ENCODE data around the gene ACTN4. TPM values are rescaled to one million over a fixed set of nuclear protein-coding genes. Genes with fewer than 3 reads are reported as not detected.

The ACTN4 gene
- total RNA-seq, 4 donors from 2014 or later: 259 to 844 (median 429) TPM

DNA sequence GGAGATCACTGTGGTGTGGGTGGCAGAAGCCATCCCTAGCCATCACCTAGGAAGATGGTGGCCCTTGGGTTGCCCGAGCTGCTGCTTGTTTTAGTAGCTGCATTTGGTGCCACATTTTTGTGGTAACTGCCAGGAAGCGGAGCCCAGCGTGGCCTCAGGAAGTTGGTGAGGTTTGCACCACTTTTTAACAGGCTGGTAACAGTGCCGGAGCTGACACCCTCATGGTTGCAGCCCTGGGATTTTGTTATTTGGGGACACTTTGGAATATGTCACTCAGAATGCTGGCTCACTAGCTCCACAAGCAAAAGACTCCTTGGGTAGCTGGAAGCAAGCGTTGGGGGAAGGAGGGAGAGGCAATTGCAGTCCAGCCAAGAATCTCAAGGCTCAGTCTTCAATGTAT is 22.1 kb downstream of the ACTN4 start:
- Histone ChIP-seq H3K27ac (peak overlapping the region; percentile 98), H3K36me3 (no peaks in the 10 kb centered on the region), H3K4me1 (peaks cover 14 to 54% of the 10 kb centered on the region in 2 donors), H3K9me3 (no peaks in the 10 kb centered on the region), H3K4me3 (no peak overlapping the region), H3K27me3 (no peaks in the 10 kb centered on the region)
- intact Hi-C loops (cut with DNase I; ENCODE audit: low total_unique reads): no loop called here
- no peak for DNase-seq
- TF ChIP-seq, protein P1, sequence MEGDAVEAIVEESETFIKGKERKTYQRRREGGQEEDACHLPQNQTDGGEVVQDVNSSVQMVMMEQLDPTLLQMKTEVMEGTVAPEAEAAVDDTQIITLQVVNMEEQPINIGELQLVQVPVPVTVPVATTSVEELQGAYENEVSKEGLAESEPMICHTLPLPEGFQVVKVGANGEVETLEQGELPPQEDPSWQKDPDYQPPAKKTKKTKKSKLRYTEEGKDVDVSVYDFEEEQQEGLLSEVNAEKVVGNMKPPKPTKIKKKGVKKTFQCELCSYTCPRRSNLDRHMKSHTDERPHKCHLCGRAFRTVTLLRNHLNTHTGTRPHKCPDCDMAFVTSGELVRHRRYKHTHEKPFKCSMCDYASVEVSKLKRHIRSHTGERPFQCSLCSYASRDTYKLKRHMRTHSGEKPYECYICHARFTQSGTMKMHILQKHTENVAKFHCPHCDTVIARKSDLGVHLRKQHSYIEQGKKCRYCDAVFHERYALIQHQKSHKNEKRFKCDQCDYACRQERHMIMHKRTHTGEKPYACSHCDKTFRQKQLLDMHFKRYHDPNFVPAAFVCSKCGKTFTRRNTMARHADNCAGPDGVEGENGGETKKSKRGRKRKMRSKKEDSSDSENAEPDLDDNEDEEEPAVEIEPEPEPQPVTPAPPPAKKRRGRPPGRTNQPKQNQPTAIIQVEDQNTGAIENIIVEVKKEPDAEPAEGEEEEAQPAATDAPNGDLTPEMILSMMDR (IDR thresholded peaks at IDR 0.05): no peak
- TF ChIP-seq POLR2A (IDR thresholded peaks at IDR 0.05): no peak

- Histone ChIP-seq H3K27ac (peak overlapping the region; percentile 98), H3K9me3 (no peaks in the 10 kb centered on the region), H3K4me3 (no peak overlapping the region), H3K27me3 (no peaks in the 10 kb centered on the region), H3K4me1 (peaks cover 4 to 46% of the 10 kb centered on the region in 2 donors), H3K36me3 (no peaks in the 10 kb centered on the region)
- intact Hi-C loops (cut with DNase I; ENCODE audit: low total_unique reads): no loop called here
- no peak for DNase-seq
- TF ChIP-seq, protein P1 (IDR thresholded peaks at IDR 0.05): no peak
Measured at GRCh38 chr19:38670921-38671398, 23.5 kb downstream of the ACTN4 start.

GRCh38 chr19:38671654-38672053 is 24.2 kb downstream of the ACTN4 start:
- no peak for DNase-seq
- Histone ChIP-seq H3K4me3 (no peak overlapping the region), H3K27ac (peak overlapping the region; percentile 98), H3K4me1 (peaks cover 4 to 46% of the 10 kb centered on the region in 2 donors), H3K36me3 (no peaks in the 10 kb centered on the region), H3K9me3 (no peaks in the 10 kb centered on the region), H3K27me3 (no peaks in the 10 kb centered on the region)
- intact Hi-C loops (cut with DNase I; ENCODE audit: low total_unique reads): no loop called here
- TF ChIP-seq, protein P1 (IDR thresholded peaks at IDR 0.05): no peak
- TF ChIP-seq POLR2A (IDR thresholded peaks at IDR 0.05): peak in 1 of 2 donors; percentile 23

DNA sequence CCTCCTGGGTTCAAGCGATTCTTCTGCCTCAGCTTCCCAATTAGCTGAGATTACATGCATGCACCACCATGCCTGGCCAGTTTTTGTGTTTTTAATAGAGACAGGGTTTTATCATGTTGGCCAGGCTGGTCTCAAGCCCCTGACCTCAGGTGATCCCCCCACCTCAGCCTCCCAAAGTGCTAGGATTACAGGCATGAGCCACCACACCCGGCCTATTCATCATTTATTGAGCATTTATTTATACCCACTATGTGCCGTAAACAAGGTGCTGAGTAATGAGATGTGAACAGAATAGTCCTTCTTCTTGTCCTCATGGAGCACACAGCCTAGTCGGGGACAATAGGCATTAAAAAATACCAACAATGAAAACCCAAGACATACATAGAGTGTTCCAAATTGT is 25.6 kb downstream of the ACTN4 start:
- TF ChIP-seq, protein P1 (IDR thresholded peaks at IDR 0.05): no peak
- no peak for TF ChIP-seq POLR2A (IDR thresholded peaks at IDR 0.05)
- peak overlapping the region; percentile 98 for H3K27ac ChIP-seq
- no peaks in the 10 kb centered on the region for H3K27me3 ChIP-seq
- no peaks in the 10 kb centered on the region for H3K36me3 ChIP-seq
- peaks cover 0 to 48% of the 10 kb centered on the region in 2 donors for H3K4me1 ChIP-seq
- H3K9me3 ChIP-seq: no peaks in the 10 kb centered on the region
- intact Hi-C loops (cut with DNase I; ENCODE audit: low total_unique reads): no loop called here
- no peak overlapping the region for H3K4me3 ChIP-seq
- no peak for DNase-seq

DNA sequence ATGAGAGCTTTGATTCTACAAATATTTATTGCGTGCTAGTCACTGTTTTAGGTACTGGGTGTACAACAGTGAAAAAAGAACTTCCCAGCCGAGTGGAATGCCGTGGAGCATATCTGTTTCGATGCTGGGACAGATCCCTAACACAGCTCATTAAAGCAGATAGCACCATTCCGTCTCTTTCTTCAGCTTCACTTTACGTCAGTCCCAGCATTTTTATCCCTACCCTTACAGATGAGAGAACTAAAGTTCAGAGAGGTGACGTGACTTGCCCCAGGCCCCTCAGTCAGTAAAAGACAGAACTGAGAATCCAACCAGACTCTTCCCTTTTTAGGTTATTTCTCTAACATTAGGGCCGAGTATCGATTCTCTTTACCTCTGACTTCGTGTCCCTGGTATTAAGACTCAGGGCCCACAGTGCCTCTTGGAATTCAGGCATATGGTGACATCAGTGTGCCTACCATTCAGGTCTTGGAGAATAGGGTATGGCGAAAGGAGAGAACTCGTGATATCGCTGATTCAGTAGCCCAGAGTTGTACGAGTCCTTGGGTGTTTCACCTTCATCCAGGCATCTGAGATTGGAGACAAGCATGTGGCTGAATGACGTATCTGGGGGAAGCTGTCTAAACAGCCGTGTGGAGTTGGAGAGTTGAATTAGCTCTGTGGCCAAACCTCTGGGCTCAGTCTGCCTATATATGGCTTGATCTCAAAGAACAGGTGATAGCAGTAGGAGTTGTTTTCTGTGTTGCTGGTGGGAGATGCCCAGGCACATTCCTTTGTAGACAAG is 27.1 kb downstream of the ACTN4 start:
- Histone ChIP-seq H3K36me3 (no peaks in the 10 kb centered on the region), H3K27ac (peak overlapping the region; percentile 95 to 100), H3K9me3 (no peaks in the 10 kb centered on the region), H3K27me3 (no peaks in the 10 kb centered on the region), H3K4me3 (no peak overlapping the region), H3K4me1 (peaks cover 0 to 48% of the 10 kb centered on the region in 2 donors)
- peak in 1 of 2 donors; percentile 78 for DNase-seq
- intact Hi-C loops (cut with DNase I; ENCODE audit: low total_unique reads): no loop called here
- TF ChIP-seq, protein P1 (IDR thresholded peaks at IDR 0.05): no peak
- peak; percentile 36 to 60 for TF ChIP-seq POLR2A (IDR thresholded peaks at IDR 0.05)
